Measurements from ENCODE around the gene HPN.

Gene HPN

DNA sequence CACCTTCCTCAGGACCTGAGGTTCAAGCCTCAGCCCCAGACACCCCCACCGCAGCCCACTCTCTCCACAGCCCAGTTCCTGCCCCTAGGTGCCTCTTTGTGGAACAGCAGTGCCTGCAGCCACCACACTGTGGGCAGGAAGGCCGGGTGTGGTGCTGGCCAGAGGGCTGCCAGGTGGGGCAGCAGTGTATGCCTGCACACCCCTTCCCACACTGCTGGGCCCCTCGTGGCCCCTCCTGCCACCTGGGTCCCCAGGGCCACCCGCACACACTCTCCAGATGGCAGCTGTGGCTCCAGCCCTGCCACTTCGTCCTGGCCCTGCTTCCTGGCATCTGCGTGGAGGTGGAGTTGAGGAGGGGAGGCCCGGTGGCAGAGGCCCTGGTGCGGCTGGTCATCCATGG is 35.1 kb downstream of the HPN start:
- TF ChIP-seq PRDM1 (tag by site-specific recombination; IDR thresholded peaks at IDR 0.05): no peak
- TF ChIP-seq, protein P1, sequence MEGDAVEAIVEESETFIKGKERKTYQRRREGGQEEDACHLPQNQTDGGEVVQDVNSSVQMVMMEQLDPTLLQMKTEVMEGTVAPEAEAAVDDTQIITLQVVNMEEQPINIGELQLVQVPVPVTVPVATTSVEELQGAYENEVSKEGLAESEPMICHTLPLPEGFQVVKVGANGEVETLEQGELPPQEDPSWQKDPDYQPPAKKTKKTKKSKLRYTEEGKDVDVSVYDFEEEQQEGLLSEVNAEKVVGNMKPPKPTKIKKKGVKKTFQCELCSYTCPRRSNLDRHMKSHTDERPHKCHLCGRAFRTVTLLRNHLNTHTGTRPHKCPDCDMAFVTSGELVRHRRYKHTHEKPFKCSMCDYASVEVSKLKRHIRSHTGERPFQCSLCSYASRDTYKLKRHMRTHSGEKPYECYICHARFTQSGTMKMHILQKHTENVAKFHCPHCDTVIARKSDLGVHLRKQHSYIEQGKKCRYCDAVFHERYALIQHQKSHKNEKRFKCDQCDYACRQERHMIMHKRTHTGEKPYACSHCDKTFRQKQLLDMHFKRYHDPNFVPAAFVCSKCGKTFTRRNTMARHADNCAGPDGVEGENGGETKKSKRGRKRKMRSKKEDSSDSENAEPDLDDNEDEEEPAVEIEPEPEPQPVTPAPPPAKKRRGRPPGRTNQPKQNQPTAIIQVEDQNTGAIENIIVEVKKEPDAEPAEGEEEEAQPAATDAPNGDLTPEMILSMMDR (tag by site-specific recombination; IDR thresholded peaks at IDR 0.05): peak; percentile 45
- POLR2A ChIA-PET: no interaction called here
- no peak overlapping the region for H3K4me3 ChIP-seq (ENCODE audit: low read depth, low read length)
- H3K36me3 ChIP-seq (ENCODE audit: control insufficient read depth in 2 of 2, insufficient read depth in 1 of 2, low read length in 2 of 2): no peaks in the 10 kb centered on the region
- no peaks in the 10 kb centered on the region for H3K9me3 ChIP-seq (ENCODE audit: control insufficient read depth, insufficient read depth, low read depth, low read length)
- H3K27ac ChIP-seq (ENCODE audit: extremely low read depth, low read depth, low read length): no peak overlapping the region
- H3K4me1 ChIP-seq (ENCODE audit: control insufficient read depth, insufficient read depth, low read length): no peaks in the 10 kb centered on the region
- CTCF ChIA-PET: interaction anchor here (0.6 to 6.5 kb wide), 2 partner anchors 9 to 20 kb away, joined by 6 to 54 read pairs; no protein-coding TSS in a partner anchor

DNA sequence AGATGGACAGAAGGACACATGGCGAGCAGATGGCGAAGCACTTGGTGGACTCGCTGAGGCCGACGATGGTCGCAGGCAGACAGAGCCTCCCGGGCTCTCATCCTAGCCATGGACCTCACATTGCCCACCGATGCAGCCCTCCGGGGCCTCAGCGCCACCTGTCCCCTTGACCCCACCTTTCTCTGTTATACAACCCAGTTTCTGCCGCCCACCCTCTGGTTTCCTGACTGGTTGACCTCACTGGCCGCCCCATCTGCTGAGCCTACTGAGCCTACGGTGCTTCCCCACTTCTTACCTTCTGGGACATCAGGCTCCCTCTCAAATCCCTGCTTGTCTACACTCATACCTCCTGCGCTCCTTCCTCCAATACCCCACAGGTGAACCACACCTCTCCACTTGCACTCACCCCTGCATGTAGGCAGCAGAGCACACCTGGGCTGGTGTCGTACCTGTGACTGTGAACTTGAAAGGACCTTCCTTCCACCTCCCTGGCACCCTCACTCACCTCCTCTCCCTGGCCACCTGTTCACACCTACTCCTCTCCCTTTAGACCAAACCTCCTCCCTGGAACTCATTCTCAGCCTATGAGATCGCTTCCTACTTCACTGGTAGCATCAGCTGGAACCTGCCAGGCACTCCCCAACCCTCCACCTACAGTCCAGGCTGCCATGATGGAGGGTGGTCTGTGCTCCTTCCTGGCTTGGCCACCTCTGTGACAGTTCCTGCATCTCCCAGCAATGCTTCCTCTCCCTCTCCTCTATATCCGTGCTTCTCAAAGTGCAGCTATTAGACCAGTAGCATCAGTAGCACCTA is 36.1 kb downstream of the HPN start:
- H3K9me3 ChIP-seq (ENCODE audit: control insufficient read depth, insufficient read depth, low read depth, low read length): no peaks in the 10 kb centered on the region; the same call in 1 of the 2 replicates
- ChIA-PET CTCF (interaction anchor here (0.6 to 6.5 kb wide), 3 partner anchors 10 to 146 kb away, joined by 3 to 54 read pairs (median 3); partner anchors contain the start of gene LGI4), POLR2A (interaction anchor here (0.6 kb wide), 1 partner anchor 652 kb away, joined by 3 read pairs; no protein-coding TSS in a partner anchor)
- no peak overlapping the region for H3K4me3 ChIP-seq (ENCODE audit: low read depth, low read length)
- H3K27ac ChIP-seq (ENCODE audit: extremely low read depth, low read depth, low read length): no peak overlapping the region
- no peaks in the 10 kb centered on the region for H3K36me3 ChIP-seq (ENCODE audit: control insufficient read depth in 2 of 2, insufficient read depth in 1 of 2, low read length in 2 of 2)
- TF ChIP-seq, protein P2, sequence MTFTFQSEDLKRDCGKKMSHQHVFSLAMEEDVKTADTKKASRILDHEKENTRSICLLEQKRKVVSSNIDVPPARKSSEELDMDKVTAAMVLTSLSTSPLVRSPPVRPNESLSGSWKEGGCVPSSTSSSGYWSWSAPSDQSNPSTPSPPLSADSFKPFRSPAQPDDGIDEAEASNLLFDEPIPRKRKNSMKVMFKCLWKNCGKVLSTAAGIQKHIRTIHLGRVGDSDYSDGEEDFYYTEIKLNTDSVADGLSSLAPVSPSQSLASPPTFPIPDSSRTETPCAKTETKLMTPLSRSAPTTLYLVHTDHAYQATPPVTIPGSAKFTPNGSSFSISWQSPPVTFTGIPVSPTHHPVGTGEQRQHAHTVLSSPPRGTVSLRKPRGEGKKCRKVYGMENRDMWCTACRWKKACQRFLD (tag by site-specific recombination; IDR thresholded peaks at IDR 0.05): peak; percentile 18; the same call in 1 of the 2 replicates
- TF ChIP-seq SCRT2 (tag by site-specific recombination; IDR thresholded peaks at IDR 0.05) (peak; percentile 89), SCRT1 (tag by site-specific recombination; IDR thresholded peaks at IDR 0.05; ENCODE audit: borderline replicate concordance) (peak; percentile 70; the same call in 1 of the 2 replicates), ZNF280D (tag by site-specific recombination; IDR thresholded peaks at IDR 0.05) (no peak), ZFHX2 (tag by site-specific recombination; conservative IDR thresholded peaks at IDR 0.05) (no peak; the same call in 1 of the 2 replicates), ZNF280C (tag by site-specific recombination; IDR thresholded peaks at IDR 0.05) (0 out of 2 replicates have a peak, but pooled peaks have one; percentile 45), EGR2 (tag by site-specific recombination; IDR thresholded peaks at IDR 0.05; ENCODE audit: low read depth) (peak; percentile 33; the same call in 1 of the 2 replicates), OSR2 (tag by site-specific recombination; IDR thresholded peaks at IDR 0.05) (no peak), ZNF426 (tag by site-specific recombination; IDR thresholded peaks at IDR 0.05) (no peak), ZNF548 (tag by site-specific recombination; IDR thresholded peaks at IDR 0.05) (no peak)
- no peaks in the 10 kb centered on the region for H3K4me1 ChIP-seq (ENCODE audit: control insufficient read depth, insufficient read depth, low read length)
